HG03432 (cell line): ENCODE results near the gene RTL10.

Experiments used
- ATAC-seq: cut with Tn5 transposase; IDR thresholded peaks from one replicate; pipeline ENCODE4 v1.9.1; 2021; ENCODE audit warnings: mild to moderate bottlenecking, moderate library complexity; ENCODE audit not compliant: unreplicated experiment

The RTL10 gene

DNA sequence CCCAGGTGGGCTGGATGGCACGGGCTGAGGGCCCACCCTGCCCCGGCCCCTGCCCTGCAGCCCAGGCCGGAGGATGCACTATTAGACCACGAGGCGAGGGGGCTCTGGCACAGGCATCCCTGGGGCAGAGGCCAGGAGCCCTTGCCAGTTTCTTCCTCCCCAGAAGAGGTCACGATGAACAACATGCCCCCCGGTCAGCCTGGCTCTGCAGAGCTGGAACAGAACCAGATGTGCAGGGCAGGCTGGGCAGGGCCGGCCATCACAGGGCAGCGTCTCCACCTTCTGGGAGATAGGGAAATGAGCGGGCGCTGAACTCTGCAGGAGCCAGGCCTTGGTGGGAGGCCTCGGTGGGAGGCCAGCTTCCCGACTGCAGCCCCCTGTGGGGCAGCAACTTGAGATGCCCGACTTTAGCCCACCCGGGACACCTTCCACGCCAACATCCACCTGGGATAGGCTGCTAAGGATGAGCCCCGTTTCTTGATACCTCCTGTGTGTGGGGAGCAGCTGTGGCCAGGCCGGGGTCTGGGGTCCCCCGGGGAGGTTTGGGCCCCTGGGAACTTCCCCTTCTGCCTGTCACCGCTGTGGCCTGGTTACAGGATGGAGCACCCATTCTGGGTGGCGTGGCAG lies 21.8 kb upstream of the RTL10 start:
- ATAC-seq = no peak

DNA sequence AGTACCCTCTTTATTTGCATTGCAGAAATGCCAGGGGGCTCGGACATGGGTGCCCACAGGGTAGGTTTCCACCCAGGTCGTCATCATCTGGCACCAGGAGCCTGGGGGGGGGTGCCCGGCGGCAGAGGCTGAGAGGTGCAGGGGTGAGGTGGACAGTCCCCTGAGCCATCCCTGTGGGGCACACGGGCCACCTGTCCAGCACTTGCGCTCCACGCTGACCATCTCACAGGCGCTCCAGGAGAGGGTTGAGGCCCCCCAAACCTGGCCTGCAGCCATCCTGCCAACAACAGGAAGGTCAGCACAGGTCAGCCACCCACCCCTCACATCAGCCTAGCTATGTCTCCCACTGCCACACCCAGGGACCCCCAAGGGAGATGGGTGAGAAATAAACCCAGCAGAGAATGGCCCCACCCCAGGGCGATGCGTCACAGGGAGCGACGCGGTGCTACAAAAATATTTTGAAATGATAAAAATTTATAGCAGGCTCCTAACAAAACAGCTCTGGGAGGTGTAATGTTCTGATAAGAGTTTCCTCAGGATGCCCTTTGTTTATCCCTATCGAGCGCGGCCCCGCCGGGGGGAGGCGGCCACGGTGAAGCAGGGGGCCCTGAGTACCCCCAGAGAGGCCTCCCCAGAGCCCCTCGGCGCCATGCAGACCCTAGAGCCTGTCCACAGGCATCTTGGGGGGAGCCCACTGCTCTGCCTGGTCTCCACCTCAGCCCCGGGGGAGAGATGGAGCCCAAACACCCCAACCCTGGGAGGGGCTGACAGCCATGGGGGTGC lies 21.0 kb upstream of the RTL10 start:
- no peak for ATAC-seq

DNA sequence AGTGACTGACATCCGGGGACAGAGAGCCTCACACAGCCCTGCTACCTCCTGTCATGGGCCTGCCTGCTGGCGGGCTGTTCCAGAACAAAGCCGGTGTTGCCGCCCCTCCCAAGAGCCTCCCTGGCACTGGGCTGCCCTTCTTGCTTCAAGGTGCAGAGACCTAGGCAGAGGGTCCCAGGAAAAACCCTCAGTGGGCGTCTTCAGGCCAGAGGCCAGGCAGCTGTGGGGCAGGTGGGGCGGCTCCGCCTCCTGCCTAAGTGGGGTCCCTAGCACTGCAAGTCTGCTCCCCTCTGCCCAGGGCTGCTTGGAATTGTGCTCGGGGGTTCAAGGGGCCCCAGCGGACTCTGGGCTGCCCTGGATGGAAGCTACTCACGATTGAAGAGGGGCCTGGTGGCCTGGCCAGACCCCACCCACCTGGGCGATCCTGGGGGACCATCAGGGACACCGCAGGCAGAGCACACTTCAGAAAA lies 20.4 kb upstream of the RTL10 start:
- ATAC-seq = no peak

DNA sequence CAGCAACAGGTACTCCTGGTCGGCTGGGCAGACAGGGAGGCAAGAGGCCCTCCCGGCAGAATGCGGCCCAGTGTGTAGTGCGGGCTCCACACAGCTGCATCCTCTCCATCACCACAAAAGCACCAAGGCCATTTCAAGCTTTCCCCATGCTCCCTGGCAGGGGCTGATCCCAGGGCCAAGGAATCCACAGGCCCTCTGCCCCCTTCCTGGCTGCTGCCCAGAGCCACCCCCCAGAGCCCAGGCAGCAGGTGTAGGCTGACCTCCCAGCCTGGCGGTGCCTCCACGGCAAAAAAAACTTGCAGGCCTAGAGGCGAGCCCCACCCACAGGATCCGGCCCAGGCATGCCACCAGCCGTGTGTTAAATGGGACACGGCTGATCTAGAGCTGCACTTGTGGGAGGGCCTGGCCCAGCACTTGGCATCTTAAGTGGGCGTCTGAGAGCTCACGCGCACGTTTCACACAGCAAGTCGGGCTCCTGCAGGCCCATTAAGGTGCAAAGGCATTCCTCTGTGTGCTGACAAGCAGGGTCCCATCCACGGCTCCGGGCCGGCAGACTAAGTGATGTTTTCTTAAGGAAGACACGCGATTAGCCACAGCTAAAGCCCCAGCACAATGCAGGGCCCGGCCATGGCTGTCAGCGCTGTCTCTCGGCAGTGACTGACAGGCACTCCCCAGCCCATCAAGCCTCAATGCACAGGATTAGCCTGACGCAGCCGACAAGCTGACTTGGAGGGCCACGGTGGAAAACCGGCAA lies 19.8 kb upstream of the RTL10 start:
- no peak for ATAC-seq

DNA sequence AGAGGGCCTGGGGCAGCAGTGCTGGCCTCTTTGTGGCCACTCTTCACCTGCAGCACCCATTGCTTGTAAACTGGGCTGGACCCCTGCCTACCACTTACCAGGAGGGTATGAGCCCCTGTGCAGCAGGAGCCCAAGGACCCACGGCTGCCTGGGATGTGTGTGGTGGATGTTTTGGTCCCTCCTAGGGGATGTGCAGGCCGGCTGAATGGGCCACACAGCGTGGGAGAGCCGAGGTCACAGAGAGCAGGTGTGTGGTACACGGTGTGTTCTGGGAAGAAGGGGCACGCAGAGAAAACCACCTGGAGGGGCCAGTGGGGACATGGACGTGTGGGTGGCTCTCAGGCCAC lies 19.3 kb upstream of the RTL10 start:
- ATAC-seq = no peak

GRCh38 chr22:19873138-19873959 lies 18.7 kb upstream of the RTL10 start:
- ATAC-seq = no peak

- no peak for ATAC-seq
Measured at GRCh38 chr22:19872779-19873137, 18.1 kb upstream of the RTL10 start.

DNA sequence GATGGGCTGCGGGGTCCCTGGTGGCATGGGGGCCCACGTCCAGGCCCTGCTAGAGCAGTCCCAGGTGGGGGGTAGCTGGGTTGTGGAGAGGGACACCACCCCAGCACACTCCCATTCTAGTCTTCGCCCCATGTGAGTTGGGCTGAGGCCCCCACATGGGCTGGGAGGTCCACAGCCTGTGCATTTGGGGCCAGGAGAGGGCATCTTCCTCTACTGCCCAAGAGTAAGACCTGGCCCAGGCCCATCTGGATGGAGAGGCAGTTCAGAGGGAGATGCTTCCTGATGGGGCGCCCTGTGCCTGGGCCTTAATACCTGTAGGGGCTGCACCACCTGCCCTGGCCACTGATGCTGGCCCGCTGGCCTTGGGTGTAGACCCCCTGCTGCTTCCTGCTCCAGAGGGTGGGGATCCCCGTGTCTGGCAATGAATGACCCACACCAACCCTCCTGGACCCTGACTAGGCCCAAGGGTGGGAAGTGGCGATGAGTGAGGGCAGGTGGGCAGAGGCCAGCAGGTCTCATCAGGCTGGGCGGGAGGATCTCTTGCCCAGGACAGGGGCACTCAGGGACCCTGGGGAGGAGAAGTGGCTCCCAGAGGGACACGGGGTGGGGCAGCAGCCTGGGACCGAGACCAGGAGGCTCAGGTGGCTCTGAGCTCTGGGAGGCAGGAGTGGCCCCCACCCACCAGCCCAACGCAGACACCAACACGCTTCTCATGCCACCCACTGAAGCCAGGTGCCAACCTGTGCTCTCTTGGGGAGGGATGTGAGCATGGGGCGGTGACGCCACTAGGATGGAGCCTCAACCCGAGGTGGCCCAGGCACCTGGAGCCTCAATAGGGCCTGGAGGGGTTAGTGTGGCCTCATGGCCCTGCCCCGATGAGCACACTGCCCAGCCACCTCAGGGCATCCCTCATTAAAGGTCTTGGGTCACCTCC lies 17.4 kb upstream of the RTL10 start:
- ATAC-seq = no peak

DNA sequence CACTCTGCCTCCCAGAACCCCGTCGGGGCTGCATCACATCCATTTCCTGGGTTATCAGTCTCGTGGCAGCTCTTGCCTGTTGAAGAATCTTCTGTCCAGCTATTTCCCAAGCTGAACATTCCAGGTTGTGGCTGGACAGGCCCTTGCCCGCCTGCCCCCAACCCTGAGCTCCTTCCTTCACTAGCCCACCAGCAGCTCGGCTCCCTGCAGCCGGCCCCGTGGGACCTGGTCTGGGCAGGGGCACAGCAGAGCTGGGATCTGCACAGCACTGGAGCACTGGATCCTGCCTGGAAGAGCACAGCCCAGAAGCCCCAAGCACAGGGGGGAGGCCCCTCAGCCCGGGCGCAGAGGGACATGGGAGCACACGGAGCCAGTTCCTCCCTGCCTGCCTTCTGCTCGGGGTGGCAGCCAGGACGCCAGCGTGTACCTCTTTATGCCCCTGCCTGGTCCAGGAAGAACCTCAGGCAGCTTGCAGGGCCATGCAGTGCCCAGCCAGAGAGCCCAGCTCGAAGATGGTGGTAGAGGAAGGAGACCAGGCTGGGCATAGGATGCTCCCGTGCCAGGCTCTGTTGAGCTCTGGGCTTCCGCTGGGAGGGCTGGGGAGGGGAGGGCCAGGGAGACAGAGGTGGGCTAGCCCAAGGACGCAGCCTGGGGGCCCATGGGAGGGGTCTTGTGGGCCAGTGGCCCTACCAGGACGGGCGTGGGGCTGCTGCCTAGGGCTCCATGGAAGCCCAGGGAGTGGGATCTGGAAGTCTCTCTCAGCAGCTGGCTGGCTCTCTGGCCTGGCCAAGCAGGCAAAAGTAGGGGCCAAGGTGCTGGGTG lies 16.6 kb upstream of the RTL10 start:
- no peak for ATAC-seq

- ATAC-seq = no peak
Measured at GRCh38 chr22:19870153-19871022, 15.7 kb upstream of the RTL10 start.

DNA sequence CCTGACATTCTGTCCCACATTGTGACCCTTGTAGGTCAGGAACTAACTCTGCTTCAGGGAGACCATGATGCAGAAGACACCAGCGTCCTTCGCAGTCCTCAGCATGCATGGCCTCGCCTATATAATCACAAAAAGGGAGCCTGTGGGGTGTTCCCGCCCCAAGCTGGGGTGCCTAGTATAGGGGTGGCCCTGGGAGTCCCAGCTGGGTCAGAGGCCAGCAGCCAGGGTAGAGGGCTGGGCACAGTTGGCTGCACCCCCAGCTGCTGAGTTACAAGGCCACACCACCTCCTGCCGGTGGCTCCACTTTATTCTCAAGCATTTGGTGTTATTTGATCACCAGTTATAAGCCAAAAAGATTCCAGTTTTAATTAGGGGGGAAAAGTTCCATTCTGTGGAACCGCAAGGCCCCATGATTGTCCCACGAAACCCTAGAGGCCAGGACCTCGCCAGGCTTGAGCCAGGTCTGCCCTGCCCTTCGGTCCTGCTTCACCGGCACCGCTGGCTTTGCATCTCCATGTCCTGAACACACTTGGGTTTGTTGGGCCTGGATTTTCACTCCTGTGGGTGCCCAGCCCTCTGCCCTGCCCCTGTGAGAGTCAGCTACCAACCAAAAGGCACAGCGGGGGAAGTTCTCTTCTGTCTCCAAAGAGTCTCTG lies 15.0 kb upstream of the RTL10 start:
- ATAC-seq = no peak

GRCh38 chr22:19868773-19869471 lies 14.2 kb upstream of the RTL10 start:
- no peak for ATAC-seq

- ATAC-seq = no peak
Measured at GRCh38 chr22:19868333-19868732, 13.7 kb upstream of the RTL10 start.

DNA sequence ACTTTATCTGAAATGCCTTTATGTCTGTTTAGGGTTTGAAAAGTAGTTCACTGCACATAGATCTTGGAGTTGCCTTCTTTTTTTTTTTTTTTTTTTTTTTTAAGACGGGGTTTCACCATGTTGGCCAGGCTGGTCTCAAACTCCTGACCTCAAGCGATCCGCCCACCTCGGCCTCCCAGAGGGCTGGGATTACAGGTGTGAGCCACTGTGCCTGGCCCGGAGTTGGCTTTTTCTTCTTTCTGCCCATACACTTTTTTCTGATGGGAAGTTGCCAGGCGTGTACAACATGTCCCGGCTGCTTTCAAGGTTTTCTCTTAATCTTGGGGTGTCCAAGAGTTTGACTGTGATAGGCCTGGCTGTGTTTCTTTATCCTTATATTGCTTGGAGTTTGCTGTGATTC lies 12.9 kb upstream of the RTL10 start:
- no peak for ATAC-seq

DNA sequence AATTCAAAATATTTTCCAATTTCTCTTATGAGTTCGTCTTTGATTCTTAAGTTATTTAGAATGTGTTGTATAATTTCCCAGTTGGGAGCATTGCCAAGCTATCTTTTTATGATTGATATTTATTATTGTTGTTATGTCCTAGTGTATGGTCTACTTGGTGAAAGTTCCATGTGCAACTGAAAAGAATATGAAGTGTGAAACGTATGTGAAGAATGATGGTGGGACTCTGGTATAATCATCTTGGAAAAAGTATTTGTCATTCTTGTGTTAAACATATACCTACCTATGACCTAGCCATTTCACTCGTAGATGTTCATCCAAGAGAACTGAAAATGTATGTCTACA lies 12.0 kb upstream of the RTL10 start:
- no peak for ATAC-seq

- ATAC-seq = no peak
Measured at GRCh38 chr22:19865141-19865829, 10.6 kb upstream of the RTL10 start.
